Type B pancreatic cell (in vitro differentiated cells): ENCODE data around the gene ATPAF1. TPM values are rescaled to one million over a fixed set of nuclear protein-coding genes. Genes with fewer than 3 reads are reported as not detected.

Source experiments
- DNase-seq: peaks from one replicate; pipeline ENCODE4 v3.0.0; 2021; ENCODE audit warnings: mixed read lengths; ENCODE audit not compliant: unreplicated experiment; ENCODE audit errors: extremely low spot score
- H3K27ac Mint-ChIP-seq: 2 replicates; pipeline ENCODE4 v1.8.0; 2021; ENCODE audit warnings: mild to moderate bottlenecking, mixed read lengths
- H3K27me3 Mint-ChIP-seq: 2 replicates; pipeline ENCODE4 v1.8.0; 2021; ENCODE audit warnings: mixed read lengths
- H3K36me3 Mint-ChIP-seq: 2 replicates; pipeline ENCODE4 v1.8.0; 2021; ENCODE audit warnings: mixed read lengths
- H3K4me1 Mint-ChIP-seq: one replicate; pipeline ENCODE4 v1.8.0; 2021; ENCODE audit warnings: mixed read lengths; ENCODE audit not compliant: unreplicated experiment
- H3K4me3 Mint-ChIP-seq: 2 replicates; pipeline ENCODE4 v1.8.0; 2021; ENCODE audit warnings: mild to moderate bottlenecking, mixed read lengths
- H3K9me3 Mint-ChIP-seq: 2 replicates; pipeline ENCODE4 v1.8.0; 2021; ENCODE audit warnings: mixed read lengths
- CTCF ChIP-seq: fragments of 200-600 bp; sonication (generic); conservative IDR thresholded peaks from 2 replicates; pipeline ENCODE4 v1.5.0; 2021; ENCODE audit warnings: antibody characterized with exemption, mild to moderate bottlenecking
- long read RNA-seq: library from polyadenylated mRNA; unstranded; transcript quantifications from one replicate; pipeline ENCODE4 v2.0.0, GENCODE V29; 2020
- total RNA-seq: library from RNA; stranded (reverse); gene quantifications from 2 replicates; pipeline ENCODE4 v1.2.1, GENCODE V29; 2021; ENCODE audit warnings: low replicate concordance

The ATPAF1 gene
- total RNA-seq = 45.9 and 55.7 TPM in 2 replicates
- long read RNA-seq, full-length matches to known transcripts = 1 of 4 reads
- long read RNA-seq, partial matches to known transcripts = 1 of 4 reads
- long read RNA-seq, other reads (novel, unspliced or antisense) = 2 of 4 reads

GRCh38 chr1:46667782-46668760, at the start of gene ATPAF1:
Gene ATPAF1, minus strand, starts transcription at chr1:46668364. Its CDS starts 42 bp downstream, at chr1:46668322.
- peak within 1 kb of the TSS; percentile 73 for H3K4me3 Mint-ChIP-seq
- no peak for TF ChIP-seq CTCF
- peaks cover 5% of the 10 kb centered on the region for H3K36me3 Mint-ChIP-seq
- H3K9me3 Mint-ChIP-seq = no peaks in the 10 kb centered on the region
- peak; percentile 77 for DNase-seq
- peak within 1 kb of the TSS; percentile 15 for H3K27ac Mint-ChIP-seq
- H3K4me1 Mint-ChIP-seq = peaks cover 13% of the 10 kb centered on the region
- no peaks in the 10 kb centered on the region for H3K27me3 Mint-ChIP-seq

DNA sequence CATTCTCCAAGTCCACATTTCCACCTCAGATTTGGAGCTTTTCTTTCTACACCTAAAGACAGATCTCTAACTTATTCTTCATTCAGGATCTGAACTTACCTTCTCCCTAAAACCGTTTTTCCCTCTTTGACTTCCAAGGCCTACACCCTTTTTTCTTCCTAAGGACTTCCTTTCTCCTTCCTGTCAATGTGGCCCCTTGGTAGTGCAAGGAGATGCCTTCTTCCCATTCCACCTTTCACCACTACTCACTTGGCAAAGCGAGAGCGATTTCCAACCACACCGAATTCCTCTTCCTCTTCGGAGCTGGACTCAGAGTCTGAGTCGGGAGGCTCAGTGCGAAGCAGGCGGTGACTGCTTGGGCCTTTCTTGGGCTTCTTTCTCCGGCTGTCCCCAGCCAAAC, 49.5 kb upstream of the ATPAF1 start:
- TF ChIP-seq CTCF = no peak
- no peaks in the 10 kb centered on the region for H3K9me3 Mint-ChIP-seq
- DNase-seq = no peak
- H3K36me3 Mint-ChIP-seq = peaks cover 10% of the 10 kb centered on the region
- peaks cover 3% of the 10 kb centered on the region for H3K27me3 Mint-ChIP-seq
- H3K27ac Mint-ChIP-seq = peak overlapping the region; percentile 88
- H3K4me3 Mint-ChIP-seq = peak overlapping the region; percentile 93
- peaks cover 36% of the 10 kb centered on the region for H3K4me1 Mint-ChIP-seq

GRCh38 chr1:46714976-46715375, 46.8 kb upstream of the ATPAF1 start:
- H3K9me3 Mint-ChIP-seq = no peaks in the 10 kb centered on the region
- peak overlapping the region; percentile 76 for H3K4me3 Mint-ChIP-seq
- no peak for TF ChIP-seq CTCF
- no peaks in the 10 kb centered on the region for H3K27me3 Mint-ChIP-seq
- H3K4me1 Mint-ChIP-seq = peaks cover 36% of the 10 kb centered on the region
- H3K27ac Mint-ChIP-seq = peak overlapping the region; percentile 79
- H3K36me3 Mint-ChIP-seq = peaks cover 10% of the 10 kb centered on the region
- DNase-seq = no peak

GRCh38 chr1:46708121-46708520, 40.0 kb upstream of the ATPAF1 start:
- no peak for TF ChIP-seq CTCF
- H3K36me3 Mint-ChIP-seq = peaks cover 26% of the 10 kb centered on the region
- H3K4me3 Mint-ChIP-seq = no peak overlapping the region
- H3K9me3 Mint-ChIP-seq = no peaks in the 10 kb centered on the region
- no peak for DNase-seq
- H3K27ac Mint-ChIP-seq = no peak overlapping the region
- H3K27me3 Mint-ChIP-seq = no peaks in the 10 kb centered on the region
- H3K4me1 Mint-ChIP-seq = no peaks in the 10 kb centered on the region

- H3K4me1 Mint-ChIP-seq = no peaks in the 10 kb centered on the region
- peaks cover 30% of the 10 kb centered on the region for H3K36me3 Mint-ChIP-seq
- DNase-seq = no peak
- H3K4me3 Mint-ChIP-seq = no peak overlapping the region
- no peak for TF ChIP-seq CTCF
- H3K27me3 Mint-ChIP-seq = no peaks in the 10 kb centered on the region
- H3K9me3 Mint-ChIP-seq = no peaks in the 10 kb centered on the region
- no peak overlapping the region for H3K27ac Mint-ChIP-seq
Observed at GRCh38 chr1:46705408-46705807, 37.2 kb upstream of the ATPAF1 start.
